OCI-LY3 (cell line): ENCODE measurements around the gene ALDH1A1.

Experiments used
- CTCF ChIP-seq: fragments of 200-600, 300-600 bp; sonication (generic); IDR thresholded peaks from 2 replicates; pipeline ENCODE4 v1.5.1; 2014; ENCODE audit warnings: antibody characterized with exemption, low read length, low read depth
- EZH2phosphoT487 ChIP-seq: fragments of 200-600 bp; shearing (Covaris generic); IDR thresholded peaks from 2 replicates; pipeline ENCODE4 v1.6.1; 2018; ENCODE audit warnings: antibody characterized with exemption, mixed run types, low read depth

DNA sequence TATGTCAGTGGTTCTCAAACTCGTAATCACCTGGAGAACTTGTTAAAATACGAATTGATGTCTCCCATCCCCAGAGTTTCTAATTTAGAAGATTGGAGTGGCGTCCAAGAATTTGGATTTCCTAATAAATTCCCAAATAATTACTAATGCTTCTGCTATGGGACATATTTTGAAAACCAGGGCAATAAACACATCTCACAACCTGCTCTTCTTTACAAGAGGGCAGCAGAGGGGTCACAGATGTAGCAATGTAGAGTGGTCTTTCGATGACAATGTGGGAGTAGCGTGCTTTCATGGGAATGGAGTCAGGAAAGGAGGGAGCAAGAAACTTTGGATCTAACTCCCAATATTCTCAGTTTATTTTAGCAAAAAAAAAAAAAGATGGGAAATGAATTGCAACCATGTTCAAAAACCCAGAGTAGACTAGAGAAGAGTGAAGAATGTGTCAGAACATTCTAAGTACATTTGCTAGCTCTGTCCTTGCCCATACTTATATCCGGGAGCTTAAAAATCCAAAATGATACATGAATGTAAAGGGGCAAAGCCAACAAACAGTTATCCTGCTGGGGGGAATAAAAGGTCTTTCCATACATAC, 33.8 kb upstream of the ALDH1A1 start:
- TF ChIP-seq CTCF: no peak
- TF ChIP-seq EZH2phosphoT487: no peak
